T follicular helper cell (primary cell): ENCODE measurements around the gene APH1B.
"Not testable (repeated sequence)": the region's sequence is repeated elsewhere in the genome, so short reads cannot be mapped to it uniquely, and the experiment has no call there.

Source experiments
- DNase-seq: peaks from one replicate; pipeline ENCODE4 v3.0.0-alpha.2; 2020; ENCODE audit warnings: low read depth

APH1B gene

DNA sequence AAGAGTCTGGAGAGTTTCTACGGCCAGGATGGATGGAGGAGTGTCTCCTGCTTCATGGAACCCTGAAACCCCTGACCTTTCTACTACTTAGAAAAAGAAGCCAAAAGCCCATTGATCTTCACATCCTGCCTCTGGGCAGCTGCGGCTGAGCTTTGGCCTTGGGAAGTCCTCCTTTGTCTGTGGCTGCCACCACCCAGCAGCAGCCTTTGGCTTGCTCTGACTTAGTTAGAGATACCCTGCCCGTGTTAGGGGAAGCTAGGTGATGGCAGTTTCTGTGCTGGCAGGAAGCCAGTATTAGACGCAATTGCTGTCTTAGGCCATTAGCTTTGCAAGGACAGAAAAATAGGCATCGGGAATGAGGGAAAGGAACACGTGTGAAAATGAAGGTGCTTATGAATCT lies 18.8 kb downstream of the APH1B start:
- no peak for DNase-seq

DNA sequence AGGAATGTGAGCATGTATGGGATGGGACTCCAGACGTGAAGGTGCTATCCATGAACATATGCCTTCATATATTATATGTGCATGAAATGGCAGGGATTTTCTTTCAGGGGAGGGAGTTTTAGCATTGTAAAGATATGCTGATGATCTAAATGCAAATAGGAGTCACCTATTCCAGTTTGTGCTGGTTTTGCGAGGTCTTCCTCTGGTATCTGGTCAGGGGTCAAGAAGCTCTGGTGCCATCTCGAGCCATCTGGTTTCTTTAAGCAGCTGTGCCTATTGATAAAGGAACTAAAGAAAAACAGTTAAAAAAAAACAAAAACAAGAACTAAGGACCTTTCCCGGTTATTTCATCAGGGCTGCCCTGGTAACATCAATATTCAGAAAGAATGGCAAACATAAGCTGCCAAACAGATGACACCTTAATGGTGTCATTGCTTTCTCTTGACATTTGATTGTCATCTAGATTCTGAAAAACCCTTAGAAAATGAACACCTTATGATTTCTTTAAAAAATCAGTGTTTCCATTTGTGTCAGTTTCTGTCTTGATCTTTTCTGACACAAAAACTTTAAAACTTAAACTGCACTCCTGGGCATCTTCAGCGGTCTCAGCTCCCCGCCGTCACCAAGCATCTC lies 22.7 kb downstream of the APH1B start:
- DNase-seq, result no peak

- DNase-seq, result no peak
Observed at GRCh38 chr15:63301088-63301487, 23.7 kb downstream of the APH1B start.

GRCh38 chr15:63305260-63305659 lies 27.9 kb downstream of the APH1B start:
- DNase-seq, result no peak

DNA sequence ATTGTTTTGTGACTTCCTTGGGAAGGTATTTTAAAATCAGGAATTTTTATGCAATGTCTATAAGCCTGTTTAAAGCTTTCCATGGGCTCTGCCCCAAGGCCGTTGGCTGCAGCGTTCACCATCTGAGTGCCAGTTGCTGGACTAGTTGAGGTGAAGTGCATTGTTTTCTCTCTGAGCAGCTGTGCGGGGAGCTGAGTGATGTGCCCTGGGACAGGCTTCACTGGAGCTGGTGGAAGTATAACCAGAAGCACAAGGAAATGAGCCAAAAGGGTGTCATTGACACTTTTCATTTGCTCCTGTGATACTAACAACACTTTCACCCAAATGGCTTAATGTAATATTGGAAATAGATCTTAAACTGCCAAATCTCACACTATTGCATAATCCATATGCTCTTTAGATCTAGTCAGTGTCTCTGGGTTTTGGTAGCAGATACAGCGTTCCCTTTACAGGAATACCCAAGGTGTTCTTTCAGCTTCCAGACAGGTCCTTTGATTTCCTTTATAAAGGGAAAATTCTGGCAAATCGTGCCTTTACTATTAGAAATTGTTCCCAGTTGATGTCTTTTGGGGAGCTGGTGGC lies 29.2 kb downstream of the APH1B start:
- no peak for DNase-seq

- no peak for DNase-seq
Observed at GRCh38 chr15:63308491-63308890, 31.1 kb downstream of the APH1B start.

DNA sequence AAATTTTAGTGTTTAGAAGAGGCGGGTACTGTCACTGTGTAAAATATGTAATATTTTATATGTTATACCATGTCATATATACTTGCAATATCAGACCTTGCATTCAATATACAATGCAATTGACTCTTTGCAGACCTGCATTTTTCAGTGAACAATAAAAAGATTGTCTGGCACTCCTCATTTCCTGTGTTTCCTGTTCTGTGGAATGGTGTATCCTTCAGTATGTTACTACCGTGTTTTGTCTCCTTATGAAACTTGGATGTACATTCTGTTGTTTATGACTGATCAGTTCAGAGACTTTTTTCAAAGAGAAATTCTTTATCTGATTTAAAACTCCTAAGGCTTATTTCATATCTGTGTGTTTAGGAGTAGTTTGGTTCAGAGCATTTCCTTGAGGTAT lies 31.5 kb downstream of the APH1B start:
- no peak for DNase-seq

- DNase-seq, result no peak
Observed at GRCh38 chr15:63310646-63311045, 33.2 kb downstream of the APH1B start.

DNA sequence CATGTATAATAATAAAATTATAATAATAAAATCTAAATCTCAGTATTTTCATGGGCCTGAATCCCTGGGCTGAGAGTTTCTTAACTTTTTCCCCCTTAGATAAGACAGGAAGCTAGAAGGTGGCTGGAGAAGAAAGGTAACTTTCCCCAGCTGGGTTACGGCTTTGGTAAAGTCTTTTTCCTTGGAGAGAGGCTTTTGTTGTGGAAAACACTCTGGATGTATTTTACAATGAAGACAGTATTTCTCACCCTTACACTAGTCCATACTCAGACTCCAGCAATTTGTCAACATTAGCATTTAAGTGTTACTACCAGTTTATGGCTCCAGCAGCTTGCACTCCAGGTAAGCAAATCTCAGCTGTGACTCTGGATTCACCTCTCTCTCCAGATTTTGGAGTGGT lies 34.9 kb downstream of the APH1B start:
- DNase-seq, result no peak

DNA sequence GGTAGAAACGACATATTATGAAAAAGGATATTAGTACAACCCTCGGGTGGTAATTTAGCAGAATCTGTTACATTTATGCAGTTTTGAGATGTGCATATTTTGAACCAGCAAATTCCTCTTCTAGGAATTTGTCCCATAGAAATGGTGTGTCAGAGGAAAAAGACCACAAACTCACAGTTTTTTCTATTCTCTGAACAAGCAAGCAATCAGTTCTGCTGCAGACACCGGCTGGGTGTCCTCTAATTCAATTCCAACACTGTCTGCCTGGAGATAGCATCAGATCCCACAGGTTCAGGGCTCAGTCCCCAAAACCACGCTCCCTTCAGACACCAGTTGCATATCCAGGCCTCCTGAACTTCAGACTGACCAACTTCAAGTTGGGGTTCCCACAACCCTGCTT lies 36.4 kb downstream of the APH1B start:
- no peak for DNase-seq

DNA sequence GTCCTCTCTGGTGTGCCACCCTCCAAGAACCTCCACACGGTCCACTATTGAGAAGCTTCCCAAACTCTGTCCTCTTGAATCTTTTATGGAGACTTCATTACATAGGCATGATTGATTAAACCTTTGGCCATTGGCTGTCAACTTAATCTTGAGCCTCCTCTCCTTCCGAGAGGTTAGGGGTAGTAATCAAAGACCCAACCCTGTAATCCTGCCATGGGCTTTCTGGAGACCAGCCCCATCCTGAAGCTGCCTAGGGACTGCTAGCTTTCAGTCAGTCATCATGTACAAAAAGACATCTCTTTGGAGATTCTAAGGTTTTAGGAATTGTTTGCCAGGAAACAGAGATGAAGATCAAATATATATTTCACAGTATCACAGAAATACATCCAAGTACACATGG lies 37.0 kb downstream of the APH1B start:
- DNase-seq, result no peak

- no peak for DNase-seq
Observed at GRCh38 chr15:63318344-63318743, 40.9 kb downstream of the APH1B start.

- no peak for DNase-seq
Observed at GRCh38 chr15:63319065-63319464, 41.7 kb downstream of the APH1B start.

DNA sequence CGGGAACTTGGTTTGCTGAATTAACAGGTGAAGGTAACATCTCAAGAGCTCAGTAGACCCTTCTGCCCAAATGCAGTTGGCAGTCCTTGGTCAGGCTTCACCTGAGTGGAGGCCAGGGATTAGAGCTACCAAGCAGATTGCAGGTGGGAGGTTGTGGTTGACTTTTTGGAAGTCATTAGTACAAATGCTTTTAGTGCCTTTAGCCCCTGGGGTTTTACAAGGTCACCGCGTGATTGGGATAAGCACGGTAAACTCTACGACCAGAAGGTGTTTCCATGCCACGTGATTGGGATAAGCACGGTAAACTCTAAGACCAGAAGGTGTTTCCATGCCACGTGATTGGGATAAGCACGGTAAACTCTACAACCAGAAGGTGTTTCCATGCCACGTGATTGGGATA lies 43.0 kb downstream of the APH1B start:
- DNase-seq, result not testable (repeated sequence)

- not testable (repeated sequence) for DNase-seq
Observed at GRCh38 chr15:63320981-63321380, 43.6 kb downstream of the APH1B start.

DNA sequence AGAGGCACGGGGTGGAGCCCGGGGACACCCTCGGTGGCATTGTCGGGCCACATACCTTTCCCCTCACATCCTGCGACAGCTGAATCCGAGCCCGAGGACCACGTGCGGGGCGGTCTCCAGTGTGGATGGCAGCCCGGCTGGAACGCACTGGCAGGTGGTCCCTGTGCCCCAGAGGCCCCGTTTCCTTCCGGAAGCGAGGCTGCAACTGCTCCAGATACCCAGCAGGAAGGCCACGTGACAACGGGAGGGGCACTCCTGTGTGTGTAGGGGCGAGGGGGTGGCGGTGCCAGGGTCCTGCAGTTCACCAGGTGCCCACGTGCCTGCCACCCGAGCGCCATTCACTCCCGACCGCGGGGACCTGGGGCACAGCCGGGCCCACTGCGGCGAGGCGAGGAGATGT lies 44.1 kb downstream of the APH1B start:
- DNase-seq, result no peak

GRCh38 chr15:63322541-63322940 lies 45.1 kb downstream of the APH1B start:
- no peak for DNase-seq

GRCh38 chr15:63323798-63324563 lies 46.6 kb downstream of the APH1B start:
- no peak for DNase-seq

DNA sequence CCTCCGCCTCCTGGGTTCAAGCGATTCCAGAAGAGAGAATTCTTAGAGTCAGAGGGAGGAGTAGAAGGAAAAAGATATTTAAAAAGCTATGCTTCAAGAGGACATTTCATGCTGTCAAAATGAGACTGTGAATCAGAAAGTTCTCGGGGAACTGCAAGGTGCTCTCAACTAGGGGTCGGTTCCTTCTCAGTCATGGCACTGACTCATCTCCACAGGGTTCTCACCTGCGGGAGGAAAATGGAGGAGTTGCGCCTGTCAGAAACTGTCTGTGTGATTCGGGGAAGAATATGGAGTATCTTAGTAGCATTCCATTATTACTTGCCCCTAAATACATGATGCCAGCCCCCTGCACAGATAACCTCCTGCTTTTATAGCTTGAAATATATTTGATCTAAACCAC lies 47.4 kb downstream of the APH1B start:
- DNase-seq, result no peak

- no peak for DNase-seq
Observed at GRCh38 chr15:63327648-63328421, 50.4 kb downstream of the APH1B start.

DNA sequence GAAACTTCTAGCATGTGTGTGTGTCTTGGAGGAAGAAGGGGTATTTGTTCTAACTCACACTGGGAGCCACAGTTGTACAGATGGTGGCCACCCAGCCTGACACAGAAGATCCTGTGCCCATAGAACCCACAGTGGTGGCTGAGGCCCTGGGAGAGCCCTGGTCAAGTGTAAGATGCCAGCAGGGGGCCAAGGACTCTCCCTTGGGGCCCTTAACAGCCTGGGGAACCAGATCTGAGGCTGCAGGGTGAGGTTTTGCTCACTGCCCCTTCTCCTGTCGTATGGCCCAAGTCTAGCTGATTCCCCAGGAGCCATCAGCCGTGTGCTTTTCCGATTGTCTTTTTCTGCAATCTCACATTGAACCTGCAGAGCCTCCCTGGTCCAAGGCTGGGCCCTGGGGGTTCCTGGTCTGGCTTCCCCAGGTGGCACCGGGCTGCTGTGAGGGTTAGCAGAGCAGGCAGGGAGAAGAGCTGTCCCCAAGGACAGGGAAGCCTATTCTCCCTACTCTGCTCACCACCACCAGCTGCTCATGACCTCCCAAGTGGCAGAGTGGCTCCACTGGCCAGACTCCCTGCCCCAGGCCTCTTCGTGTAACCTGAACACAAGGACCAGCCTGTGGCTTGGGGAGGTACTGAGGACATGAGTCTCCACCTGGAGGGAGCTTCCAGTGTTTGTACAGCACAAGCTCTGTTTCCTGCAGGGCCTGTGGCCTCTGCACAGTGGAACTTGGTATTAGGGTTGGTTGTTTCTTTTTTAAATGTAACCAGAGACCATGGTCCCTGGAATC lies 52.4 kb downstream of the APH1B start:
- no peak for DNase-seq

GRCh38 chr15:63330926-63331325 lies 53.5 kb downstream of the APH1B start:
- DNase-seq, result no peak
